GM19043 (cell line): ENCODE results near the gene ETV6.

Source experiments
- ATAC-seq: cut with Tn5 transposase; IDR thresholded peaks from one replicate; pipeline ENCODE4 v1.9.1; 2021; ENCODE audit warnings: low read depth; ENCODE audit not compliant: unreplicated experiment

Gene ETV6

DNA sequence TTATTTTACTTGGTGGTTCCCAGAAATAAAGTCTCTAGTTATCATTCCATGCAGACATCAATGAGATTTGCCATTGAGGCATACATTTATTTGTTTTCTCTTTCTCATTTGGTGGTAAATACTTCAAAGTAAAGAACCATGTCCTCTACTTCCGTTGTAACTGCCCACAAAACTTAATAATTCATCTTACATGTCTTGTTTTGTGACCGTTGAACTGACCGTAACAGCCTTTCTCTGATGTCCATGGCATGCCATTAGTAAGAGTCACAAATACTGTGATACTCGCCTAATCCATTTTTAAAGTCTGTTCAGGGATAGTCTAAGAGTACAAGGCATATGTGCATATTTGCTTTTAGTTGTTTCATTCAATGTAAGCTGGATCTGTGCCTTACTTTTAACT lies 145.3 kb downstream of the ETV6 start:
- no peak for ATAC-seq

DNA sequence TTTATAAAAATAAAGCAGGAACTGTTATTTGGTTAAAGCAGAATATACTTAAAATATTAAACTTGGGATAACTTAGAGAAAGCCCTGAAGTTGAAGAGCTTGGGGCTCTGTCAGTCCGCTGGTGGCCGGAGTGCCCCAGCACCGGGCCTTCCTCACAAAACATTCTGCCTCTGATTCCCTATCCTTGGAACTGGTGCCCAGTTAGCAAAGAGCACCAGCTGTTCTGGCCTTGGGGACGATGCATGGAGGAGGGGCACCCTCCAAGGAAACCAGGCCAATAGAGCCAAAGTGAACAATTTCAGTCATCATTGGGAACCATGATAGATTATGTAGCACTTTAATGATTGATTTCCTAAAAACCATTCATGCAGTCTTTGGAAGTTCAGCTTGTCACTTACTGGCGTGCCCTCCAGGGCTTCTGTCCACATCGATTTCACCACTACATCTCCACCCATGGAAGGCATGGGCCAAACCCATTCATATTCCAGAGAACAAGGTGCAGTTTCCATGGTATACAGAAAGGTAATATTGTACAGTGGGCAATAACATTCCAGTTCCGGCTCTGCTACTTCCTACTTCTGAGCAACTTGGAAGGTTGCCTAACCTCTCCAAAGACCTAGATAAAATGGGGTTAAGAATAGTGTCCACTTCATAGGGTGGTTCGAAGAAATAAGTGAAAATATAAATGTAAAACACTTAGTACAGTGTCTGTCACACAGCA lies 145.9 kb downstream of the ETV6 start:
- ATAC-seq, result no peak

DNA sequence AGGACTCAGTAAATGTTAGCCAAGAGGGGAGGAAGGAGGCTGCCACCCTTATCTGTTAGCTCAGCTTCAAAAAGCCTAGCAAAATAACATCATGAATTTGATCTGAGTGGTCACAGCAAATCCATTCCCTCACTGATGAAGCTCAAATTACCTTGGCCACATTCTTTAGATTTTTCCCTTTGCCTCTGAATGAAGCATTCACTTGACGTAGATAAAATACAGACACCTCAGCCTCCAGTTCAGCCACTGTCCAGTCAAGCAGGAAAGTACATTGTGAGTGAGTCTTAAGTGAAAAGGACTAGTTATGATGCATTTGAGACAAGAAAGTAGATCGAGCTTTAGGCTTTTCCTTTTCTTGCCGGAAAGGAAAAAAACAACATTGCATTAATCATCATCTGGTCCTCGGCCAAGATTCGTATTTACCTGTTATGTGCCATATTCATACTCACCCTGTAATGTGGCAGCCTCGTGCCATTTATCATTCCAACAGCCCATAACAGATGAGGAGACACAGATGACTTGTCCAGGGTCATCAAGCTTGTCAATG lies 146.5 kb downstream of the ETV6 start:
- ATAC-seq, result no peak

DNA sequence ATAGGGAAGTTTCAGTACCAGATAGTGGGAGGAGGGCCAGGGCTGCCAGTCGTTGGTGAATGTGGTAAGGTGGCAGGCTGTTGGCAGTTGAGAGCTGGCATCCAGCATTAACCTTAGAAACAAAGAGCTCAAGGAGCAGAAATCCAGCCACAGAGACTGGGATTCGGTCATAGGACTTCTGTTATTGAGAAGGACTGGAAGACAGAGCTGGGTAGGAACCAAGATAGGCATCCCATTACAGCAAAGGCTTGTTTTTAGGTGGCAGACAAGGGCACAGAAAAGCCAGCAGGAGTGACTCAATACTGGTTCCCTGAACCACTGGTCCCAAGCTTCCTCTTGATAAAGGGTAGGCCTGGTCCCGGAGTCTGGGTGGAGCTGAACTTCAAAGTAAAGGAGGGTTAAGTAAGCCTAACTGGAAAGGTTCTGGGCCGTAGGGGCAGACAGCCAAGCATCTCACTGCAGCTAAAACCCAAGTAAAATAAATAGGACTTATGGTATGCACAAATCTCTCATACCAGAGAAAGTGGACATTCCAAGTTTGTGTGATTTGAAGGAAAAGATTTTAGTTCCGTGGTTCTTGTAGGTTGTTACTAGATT lies 147.9 kb downstream of the ETV6 start:
- ATAC-seq, result no peak

DNA sequence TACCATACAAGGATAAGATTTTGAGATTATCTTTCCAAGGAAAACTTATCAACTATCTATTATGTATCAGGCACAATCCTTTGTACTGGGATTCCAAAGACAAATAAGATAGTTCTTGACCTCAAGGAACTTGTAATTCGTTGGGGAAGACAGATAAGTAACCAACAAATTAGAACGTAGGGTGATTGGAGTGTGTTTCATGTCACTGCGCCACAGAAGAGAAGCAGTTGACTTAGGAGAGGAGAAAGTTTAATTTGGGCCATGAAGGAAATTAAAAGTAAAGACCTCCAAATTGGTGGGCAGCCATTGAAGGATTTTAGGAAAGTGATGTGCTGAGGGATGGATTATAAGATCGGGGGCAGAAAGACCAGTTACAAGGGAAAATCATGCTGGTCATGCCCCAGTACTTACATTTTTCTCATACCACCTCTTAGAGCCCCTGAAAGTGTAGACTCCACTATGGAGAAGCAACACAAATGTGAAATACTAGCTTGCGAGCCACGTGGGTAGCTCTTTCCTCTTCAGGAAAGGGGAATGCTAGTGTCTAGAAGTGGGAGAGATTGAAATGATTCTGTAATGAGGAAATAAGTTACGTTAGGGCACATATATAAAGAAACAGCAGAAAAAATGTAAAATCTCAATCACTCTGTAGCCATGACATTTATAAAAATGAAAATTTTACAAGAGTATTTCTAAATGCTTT lies 148.7 kb downstream of the ETV6 start:
- no peak for ATAC-seq

DNA sequence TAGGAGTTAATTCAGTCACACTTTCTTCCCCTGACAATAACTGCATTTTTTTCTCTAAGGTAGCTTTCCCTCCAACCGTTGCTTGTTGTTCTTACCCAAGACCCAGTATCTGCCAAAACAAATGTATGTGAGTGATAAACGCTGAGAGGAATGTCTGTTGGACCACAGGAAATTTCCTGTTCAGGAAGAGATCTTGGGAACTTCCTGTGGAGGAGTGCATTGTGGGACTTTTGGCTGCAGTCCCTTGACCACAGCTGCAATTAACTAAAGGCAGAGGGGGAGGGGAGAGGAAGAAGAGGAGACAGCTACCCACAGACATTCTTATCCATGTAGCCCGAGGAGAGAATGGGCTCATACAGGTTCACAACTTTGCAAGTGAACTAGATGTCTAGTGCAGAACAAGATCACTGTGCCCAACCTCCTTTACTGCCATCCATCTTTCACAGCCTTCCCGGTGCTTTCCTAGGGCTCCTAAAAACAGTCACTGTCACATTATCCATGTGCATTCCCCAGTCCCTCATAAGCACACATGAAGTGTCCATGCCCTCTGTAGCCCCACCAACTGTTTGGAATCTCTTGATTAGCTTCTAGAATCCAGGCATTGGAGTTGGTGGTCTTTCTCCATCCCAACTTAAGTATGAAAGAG lies 149.5 kb downstream of the ETV6 start:
- ATAC-seq, result no peak

DNA sequence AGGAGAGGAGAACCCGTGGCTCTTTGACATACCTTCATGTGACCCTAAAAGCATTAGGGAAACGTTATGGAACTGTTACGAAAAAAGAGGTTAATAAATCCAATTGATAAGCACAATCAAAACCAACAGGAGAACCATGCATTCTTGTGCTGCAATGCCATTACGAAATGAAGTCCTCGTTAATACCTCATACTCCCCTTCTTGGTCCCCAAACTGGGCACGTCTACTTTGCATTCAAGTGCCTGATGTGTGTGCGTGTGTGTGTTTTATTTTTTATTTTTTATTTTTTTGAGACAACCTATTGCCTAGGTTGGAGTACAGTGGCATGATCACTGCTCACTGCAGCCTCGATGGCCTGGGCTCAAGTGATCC lies 150.0 kb downstream of the ETV6 start:
- ATAC-seq, result no peak

DNA sequence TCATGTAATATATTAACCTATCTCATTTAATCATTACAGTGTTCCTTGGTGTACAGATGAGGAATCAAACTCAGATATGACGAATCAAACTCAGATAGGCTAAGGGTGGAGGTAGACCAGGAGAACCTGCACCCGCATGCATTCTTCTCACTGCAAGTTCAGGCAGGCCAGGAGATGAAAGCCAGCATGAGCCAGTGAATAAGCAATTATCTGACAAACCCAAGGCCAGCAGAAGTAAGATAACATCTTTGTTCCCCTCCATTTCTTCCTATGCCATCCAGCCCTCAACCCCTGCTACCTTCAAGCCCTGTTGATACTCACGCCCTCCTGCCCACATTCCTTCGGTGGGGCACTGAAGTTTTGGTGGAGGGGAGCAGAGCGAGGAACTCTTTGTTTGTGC lies 152.2 kb downstream of the ETV6 start:
- ATAC-seq, result no peak

DNA sequence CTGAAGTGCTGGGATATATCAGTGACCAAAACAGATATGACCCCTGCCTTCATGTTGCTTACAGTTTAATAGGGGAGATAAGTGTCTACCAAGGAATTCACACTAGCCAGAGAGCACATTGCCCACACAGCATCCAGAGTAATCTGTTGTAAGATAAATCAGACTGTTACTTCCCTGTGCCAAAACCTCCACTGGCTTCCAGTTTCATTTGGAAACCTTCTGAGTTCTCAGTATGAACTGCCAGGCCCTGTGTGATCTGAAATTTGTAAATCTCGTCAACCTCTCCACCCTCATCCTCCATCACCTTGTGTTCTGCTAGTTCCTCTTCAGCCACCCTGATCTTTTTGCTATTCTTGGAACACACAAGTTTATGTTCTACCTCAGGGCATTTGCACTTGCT lies 154.7 kb downstream of the ETV6 start:
- ATAC-seq, result no peak

DNA sequence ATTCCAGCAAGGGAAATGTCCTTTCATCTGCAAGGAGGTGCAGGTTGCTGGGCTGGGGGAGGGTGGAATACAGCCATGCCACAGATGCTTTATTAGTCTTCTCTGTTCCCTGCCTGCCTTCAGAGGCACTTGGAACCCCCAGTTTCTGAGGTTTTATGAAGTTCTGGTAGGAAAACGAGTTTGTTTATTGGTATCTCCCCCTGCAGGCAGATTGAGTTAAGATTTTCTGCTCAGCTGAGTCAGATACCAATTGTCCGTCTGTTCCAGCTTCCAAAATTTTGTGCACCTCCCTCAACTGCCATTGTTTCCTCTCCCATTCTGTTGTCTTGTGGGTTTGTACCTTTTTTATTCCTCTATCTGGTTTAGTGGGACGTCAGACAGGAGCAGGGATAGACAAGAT lies 155.6 kb downstream of the ETV6 start:
- no peak for ATAC-seq

DNA sequence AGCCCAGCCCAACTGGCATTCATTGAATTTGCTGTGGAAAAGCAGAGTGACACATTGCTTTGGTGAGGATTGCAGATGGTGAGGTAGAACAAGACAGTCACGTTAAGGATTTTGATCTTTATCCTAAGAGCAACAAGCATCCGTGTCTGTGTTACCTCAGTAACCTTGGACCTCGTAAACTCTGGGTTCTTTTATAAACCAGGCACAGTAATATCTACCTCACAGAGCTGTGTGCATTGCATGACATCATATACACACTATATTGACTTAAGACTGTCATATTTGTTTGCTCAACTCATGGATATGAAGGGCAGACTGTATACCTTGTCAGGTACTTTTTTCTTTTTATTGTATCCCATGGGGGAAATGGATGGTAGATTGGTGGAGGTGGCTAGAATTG lies 156.2 kb downstream of the ETV6 start:
- ATAC-seq, result no peak

DNA sequence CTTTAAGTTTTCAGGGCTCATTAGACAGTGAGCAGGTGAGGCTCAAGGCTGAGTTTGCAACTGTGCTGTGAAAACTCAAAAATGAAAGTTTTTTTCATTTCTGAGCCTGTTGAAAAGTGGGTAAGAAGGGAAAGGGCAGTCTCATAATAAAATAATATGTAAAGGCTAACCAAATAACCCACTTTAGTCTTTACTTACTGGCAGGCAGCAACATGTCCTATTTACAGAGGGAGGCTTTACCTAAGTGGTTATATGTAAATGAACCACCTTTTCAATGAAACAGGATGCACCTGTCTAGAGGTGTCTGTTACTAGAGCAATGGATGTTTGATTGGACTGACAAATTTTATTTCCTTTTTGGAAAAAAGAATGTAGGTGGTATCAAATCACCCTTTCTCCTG lies 158.0 kb downstream of the ETV6 start:
- no peak for ATAC-seq

DNA sequence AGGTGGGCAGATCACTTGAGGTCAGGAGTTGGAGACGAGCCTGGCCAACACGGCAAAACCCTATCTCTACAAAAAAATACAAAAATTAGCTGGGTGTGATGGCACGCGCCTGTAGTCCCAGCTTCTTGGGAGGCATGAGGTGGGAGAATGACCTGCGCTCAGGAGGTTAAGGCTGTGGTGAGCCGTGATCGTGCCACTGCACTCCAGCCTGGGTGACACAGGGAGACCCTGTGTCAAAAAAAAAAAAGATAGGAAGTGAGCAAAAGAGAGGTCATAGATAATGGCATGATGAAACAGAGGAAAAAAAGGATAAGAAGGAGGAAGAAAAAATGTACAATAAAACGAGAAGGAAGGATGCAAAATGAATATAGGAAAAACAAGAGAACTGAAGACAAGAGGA lies 159.5 kb downstream of the ETV6 start:
- ATAC-seq, result no peak

DNA sequence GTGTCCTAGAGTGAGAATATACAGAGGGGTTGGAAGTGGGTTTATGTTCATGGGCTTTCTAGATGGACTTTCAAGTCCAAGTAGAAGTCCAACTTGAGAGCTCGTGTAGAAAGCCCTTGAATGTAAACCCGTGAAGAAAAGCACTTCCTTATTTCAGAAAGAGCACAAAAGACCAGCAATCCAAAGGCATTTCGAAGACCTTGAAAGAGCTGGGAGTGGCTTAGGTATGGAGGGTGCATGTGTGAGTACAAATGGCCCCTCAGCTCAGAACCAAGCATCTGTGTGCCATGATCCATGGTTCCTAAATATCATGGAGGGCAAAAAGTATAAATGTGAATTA lies 160.7 kb downstream of the ETV6 start:
- ATAC-seq, result no peak

DNA sequence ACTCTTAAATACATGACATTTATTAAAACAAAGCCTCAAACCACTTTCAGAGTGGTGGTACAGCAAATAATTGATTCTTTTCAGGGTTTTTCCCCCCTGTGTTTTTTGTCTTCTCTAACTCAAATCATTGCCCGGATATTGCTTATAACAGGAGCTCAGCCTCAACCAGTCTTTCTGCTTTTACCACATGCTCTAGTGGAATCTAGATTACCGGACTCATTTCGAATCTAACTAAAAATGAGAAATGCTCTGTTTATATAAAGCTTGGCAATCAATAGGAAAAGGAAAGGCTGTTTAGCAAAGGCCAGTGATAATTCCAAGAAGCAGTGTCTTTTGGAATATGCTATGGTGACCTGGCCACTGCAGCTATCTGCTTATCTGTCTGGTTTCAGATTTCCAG lies 161.5 kb downstream of the ETV6 start:
- ATAC-seq, result no peak

DNA sequence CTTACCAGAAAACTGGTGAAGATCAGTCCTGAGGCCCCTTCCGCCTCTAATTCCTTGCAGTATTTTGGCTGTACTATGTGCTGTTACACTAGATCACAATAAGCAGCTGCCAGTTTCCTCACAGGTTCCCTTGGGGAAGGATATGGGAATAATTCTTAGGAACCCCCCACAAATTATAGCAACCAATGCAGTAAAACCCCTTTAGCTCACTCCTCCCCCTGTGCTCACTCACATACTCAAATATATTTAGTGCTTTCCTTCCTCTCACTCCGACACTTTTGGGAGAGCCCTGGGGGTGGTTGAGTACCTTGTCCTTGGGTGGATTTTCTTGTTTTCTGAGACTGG lies 162.7 kb downstream of the ETV6 start:
- ATAC-seq, result no peak

DNA sequence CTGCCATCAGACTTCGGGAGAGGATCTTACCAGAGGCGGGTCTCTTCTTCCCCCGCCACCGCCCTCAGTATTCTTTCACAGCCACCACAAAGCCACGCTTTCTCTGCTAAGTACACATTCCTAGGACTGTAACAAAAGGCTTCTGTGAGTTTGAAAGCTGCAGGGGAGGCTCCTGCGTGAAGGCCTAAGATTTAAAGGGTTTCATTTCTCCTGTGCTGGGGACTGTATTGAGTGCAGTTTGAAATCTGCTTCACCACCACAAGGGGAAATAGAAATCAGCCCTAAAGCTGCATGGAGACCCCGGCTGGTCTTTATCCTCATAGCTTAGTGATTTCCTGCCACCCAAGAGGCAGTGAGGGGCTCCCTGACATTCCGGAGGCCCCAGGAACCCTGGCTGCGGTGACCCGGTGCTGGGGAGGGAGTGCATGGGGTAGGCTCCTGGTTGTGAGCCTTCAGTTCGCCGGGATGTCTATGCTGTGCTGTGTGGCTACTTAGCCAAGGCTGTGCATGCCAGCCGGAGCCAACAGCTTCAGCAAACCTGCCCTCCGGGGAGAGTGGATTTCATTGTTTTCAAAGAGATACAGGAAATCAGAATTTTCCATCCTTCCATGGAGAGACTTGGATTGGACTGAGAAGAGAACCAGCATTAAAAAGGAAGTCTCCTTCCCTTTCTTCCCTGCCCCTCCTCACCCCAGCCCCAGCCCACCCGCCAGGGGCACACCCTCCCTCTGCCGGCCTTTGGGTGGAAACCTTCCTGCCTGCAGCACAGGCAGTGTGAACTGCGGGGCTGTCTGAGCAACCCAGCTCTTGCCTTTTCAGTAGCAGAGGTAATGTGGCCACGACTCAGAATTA lies 163.3 kb downstream of the ETV6 start:
- ATAC-seq, result peak; percentile 77

DNA sequence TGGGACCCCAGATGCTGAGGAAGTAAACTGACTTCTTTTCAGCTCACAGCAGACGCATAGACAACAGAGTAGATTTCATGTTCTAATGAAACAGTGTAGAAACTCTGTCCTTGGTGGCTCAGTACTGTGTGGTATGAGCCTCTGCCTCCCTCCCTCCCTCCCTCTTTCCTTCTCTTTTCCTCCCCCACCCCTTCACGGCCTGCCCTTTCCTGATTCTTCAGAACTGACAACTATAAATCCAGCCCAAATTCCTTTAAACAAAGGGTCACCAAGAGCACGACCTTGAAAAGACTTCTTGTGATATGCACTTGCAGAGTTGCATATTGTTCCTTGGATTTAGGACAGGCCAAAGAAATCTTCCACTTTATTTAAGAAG lies 164.0 kb downstream of the ETV6 start:
- no peak for ATAC-seq

DNA sequence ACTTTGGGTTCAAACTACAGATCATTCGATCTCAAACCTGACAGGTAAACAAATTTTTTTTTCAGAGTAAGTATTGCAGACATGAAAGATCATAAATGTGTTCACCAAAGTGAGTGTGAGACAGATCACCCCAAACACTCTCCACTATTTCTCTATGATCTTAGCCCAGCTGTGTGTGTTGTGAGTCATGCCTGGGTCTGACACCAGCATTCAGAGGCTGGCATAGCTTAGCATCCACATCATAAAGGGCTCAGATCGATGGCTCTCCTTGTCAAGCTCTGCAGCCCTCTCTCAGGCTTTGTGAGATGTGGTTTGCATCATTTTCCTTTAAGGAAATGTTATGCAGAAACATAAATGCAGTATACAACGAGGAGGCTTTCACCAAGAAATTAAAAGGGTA lies 164.9 kb downstream of the ETV6 start:
- ATAC-seq, result no peak

DNA sequence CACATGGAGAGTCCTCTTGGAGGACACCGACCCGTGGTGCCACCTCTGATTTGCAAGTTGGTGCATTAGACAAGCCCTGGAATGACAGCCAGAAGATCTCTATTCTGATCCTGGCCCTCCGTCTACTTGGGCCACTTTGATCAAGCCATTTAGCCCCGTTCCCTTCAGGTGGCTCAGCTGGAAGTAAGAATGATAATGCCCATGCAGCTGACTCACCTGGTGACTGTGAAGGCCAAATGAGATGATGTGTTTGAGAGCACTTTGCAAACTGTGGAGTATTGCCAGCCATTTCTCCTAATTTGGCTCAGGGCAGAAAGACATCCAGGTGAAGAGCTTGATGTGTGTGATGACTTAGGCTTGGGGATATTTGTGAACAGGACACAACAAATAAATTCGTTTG lies 165.9 kb downstream of the ETV6 start:
- ATAC-seq, result no peak

DNA sequence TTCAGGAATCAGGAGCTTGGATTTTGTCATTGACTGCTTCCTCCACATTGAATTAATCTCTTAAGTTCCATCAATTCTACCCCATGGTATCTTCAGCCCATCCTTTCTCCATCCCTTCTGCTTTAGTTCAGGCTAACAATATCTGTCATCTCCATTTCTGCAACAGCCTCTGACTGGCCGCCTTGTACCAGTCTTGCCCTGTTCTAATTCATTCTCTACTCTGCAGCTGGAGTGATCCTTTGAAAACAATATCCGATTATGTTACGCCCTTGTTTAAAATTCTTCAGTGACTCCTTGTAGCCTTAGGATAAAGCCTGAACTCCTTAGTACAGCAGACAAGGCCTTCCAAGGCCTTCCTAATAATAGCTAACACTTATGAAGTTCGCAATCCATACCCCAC lies 170.2 kb downstream of the ETV6 start:
- ATAC-seq, result no peak
